GM12865 (cell line): ENCODE measurements around the gene USP43.

Experiments
- DNase-seq: peaks from one replicate; pipeline ENCODE4 v3.0.0; 2010; ENCODE audit warnings: low read depth
- H3K4me3 ChIP-seq: 2 replicates; pipeline ENCODE4 v1.5.1; 2011; ENCODE audit warnings: mild to moderate bottlenecking, low read depth, low read length, control low read depth
- TF ChIP-seq, protein P1 (sequence below): IDR thresholded peaks from 2 replicates; pipeline ENCODE4 v1.5.1; 2011; ENCODE audit warnings: low read length, control low read depth, low read depth, inconsistent platforms; ENCODE audit not compliant: insufficient read depth; ENCODE audit errors: missing control alignments

USP43 gene

GRCh38 chr17:9776911-9777310 lies 131.6 kb downstream of the USP43 start:
- TF ChIP-seq, protein P1, sequence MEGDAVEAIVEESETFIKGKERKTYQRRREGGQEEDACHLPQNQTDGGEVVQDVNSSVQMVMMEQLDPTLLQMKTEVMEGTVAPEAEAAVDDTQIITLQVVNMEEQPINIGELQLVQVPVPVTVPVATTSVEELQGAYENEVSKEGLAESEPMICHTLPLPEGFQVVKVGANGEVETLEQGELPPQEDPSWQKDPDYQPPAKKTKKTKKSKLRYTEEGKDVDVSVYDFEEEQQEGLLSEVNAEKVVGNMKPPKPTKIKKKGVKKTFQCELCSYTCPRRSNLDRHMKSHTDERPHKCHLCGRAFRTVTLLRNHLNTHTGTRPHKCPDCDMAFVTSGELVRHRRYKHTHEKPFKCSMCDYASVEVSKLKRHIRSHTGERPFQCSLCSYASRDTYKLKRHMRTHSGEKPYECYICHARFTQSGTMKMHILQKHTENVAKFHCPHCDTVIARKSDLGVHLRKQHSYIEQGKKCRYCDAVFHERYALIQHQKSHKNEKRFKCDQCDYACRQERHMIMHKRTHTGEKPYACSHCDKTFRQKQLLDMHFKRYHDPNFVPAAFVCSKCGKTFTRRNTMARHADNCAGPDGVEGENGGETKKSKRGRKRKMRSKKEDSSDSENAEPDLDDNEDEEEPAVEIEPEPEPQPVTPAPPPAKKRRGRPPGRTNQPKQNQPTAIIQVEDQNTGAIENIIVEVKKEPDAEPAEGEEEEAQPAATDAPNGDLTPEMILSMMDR: no peak
- H3K4me3 ChIP-seq: no peak overlapping the region
- DNase-seq: no peak
